GM21528 (cell line): ENCODE measurements around the gene ZNF554.
"Not testable (repeated sequence)": the region's sequence is repeated elsewhere in the genome, so short reads cannot be mapped to it uniquely, and the experiment has no call there.

Experiments
- ATAC-seq: cut with Tn5 transposase; IDR thresholded peaks from one replicate; pipeline ENCODE4 v1.9.1; 2021; ENCODE audit warnings: mild to moderate bottlenecking, moderate library complexity; ENCODE audit not compliant: unreplicated experiment, low FRiP score

Gene ZNF554

DNA sequence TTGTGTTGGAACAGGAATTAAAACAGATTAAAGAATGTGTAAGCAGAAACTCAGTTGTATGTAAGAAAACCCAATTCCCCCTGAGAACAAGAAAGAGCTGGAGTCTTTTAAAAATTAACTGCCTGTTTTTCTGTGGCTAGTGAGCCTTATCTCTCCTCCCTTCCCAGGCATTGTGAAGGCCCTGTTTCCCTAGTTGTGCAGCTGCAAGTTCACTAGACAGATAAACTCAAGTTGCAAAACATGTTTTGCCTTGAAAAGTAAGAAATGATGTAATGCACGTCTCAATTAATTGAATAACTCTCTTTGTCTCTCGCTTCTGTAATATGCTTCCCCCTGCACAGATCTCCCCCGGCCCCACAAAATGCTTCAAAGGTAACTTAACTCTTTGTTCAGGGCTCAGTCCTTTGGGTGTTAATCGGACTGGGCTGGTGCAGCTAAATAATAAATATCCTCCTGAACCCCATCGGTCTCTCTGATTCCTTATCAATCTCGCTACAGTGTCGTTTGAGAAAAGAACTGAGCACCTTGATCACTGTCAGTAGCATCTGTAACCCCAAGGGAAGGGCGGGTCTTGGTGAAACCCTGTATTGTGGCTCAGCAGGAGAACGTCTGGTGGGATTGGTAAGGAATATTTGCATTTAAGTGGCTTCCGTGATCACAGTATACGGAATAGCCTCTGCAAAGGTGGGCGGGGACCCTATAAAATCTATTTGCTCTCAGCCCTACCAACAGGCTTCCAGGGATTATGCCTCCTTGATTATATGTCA lies 45.8 kb downstream of the ZNF554 start:
- no peak for ATAC-seq

DNA sequence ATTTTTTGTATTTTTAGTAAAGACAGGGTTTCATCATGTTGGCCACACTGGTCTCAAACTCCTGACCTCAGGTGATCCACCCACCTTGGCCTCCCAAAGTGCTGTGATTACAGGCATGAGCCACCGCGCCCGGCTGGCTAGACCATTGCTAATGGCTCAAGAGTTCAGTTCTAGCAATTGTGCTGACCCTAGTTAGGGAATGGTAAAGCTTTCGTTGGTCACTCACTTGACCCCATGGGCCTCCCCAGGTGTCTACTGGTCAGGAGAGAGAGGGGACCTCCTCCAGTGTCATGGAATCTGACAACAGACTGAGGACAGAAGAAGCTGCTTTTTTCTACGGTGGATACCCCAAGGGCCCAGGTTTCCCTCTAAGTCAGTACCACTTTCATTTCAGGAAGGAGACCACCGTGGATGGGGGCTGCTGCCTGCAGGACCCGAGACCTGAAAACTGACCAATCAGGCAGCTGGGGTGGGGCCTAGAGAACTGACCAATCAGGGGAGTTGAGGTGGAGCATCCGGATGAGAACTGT lies 46.9 kb downstream of the ZNF554 start:
- no peak for ATAC-seq

- ATAC-seq: no peak
Measured at GRCh38 chr19:2867025-2867991, 47.6 kb downstream of the ZNF554 start, which contains the start of gene ZNF556. TSS of gene ZNF556 (plus strand) at chr19:2867335. CDS start at chr19:2867422, 87 bp downstream.

DNA sequence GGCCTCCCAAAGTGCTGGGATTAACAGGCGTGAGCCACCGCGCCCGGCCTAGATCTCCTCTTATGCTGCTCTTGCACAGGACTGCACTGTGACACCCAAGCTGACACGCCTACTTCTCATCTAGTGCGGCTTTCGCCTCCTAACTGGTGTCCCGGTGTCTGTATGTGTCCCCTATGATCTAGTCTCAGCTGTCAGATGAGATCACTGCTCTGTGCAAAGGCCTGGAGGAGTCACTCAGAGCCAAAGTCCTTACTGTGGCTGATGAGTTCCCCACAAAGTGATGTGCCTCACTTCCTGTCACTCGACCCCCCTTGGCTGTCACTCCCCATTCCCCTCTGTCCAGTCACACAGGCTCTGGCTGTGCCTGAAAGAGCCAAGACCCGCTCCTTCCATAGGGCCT lies 50.0 kb downstream of the ZNF554 start:
- no peak for ATAC-seq

DNA sequence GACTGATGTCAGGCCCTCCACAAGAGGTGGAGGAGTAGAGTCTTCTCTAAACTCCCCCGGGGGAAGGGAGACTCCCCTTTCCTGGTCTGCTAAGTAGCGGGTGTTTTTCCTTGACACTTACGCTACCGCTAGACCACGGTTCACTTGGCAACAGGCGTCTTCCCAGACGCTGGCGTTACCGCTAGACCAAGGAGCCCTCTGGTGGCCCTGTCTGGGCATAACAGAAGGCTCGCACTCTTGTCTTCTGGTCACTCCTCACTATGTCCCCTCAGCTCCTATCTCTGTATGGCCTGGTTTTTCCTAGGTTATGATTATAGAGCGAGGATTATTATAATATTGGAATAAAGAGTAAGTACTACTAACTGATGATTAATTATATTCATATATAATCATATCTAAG lies 52.5 kb downstream of the ZNF554 start:
- ATAC-seq: not testable (repeated sequence)

- ATAC-seq: no peak
Measured at GRCh38 chr19:2877398-2878331, 58.0 kb downstream of the ZNF554 start.

DNA sequence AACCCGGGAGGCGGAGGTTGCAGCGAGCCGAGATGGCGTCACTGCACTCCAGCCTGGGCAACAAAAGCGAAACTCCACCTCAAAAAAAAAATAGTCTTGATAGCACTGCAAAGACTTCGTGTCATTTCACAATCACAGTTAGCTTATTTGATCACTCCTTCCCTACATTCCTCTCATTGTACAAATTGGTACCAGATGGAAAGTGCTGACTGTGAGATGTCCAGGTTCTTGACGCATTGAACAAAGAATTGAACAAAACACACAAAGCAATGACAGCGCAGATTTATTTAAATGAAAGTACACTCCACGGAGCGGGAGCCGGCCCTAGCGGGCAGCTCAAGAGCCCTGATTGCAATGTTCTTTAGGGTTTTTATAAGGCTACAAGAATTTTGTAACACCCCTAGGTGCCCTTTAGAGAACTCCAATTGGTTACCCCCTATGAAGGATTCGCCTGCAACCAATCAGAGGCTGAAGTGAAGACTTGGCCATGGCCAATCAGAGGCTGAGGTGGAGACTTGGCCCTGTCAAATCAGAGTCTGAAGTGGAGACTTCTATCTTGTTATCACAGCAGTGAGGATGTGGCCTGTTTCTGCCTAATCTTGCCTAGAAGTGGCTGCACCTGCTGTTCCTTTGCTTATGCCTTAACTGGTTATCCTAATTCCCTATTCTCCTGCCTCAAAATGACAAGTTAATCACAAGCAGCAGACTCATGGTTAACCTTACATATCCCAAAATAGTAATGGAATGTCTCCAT lies 64.2 kb downstream of the ZNF554 start:
- ATAC-seq: no peak

DNA sequence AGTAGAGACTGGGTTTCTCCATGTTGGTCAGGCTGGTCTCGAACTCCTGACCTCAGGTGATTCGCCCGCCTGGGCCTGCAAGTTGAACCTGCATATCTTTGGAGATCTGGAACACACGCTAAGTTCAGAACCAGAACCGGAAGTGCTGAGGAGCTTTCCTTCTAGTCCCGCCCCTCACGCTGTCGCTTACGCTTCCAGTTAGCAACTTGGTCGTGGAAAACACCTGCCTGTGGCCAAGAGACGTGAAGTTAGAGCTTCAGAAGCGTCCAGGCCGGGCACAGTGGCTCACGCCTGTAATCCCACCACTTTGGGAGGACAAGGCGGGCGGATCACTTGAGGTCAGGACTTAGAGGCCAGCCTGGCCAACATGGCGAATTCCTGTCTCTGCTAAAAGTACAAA lies 66.1 kb downstream of the ZNF554 start:
- ATAC-seq: no peak
